K562 (cell line): ENCODE measurements around the gene RNF39. TPM values are rescaled to one million over a fixed set of nuclear protein-coding genes. Genes with fewer than 3 reads are reported as not detected.

ENCODE experiments used
- ARID1B ChIP-seq: fragments of 450-650 bp; IDR thresholded peaks from 2 replicates; pipeline ENCODE4 v1.6.1; 2016; ENCODE audit warnings: antibody characterized with exemption, mild to moderate bottlenecking, inconsistent platforms
- LEF1 ChIP-seq: fragments of 450-650 bp; IDR thresholded peaks from 2 replicates; pipeline ENCODE4 v1.6.1; 2016; ENCODE audit warnings: mild to moderate bottlenecking
- MCM5 ChIP-seq: fragments of 450-650 bp; IDR thresholded peaks from 2 replicates; pipeline ENCODE4 v1.6.1; 2016; ENCODE audit warnings: low read depth
- MYNN ChIP-seq, 2 experiments: sonication (generic); formaldehyde crosslinking in 1 of 2; IDR thresholded peaks; 2 replicates each; pipeline versions ENCODE4 v1.5.0 to v1.6.1; 2016 to 2020; ENCODE audit warnings: antibody characterized with exemption in 1 of 2, missing genetic modification reagents in 1 of 2
- NRF1 ChIP-seq, 2 experiments: fragments of 450-650 bp; IDR thresholded peaks in 1 of 2; conservative IDR thresholded peaks in 1 of 2; 2 replicates each; pipeline ENCODE4 v1.6.1; 2014; ENCODE audit warnings: mild to moderate bottlenecking in 2 of 2
- PCBP1 ChIP-seq: fragments of 200-400 bp; formaldehyde crosslinking; IDR thresholded peaks from 2 replicates; pipeline ENCODE4 v1.6.1; 2018; ENCODE audit warnings: mild to moderate bottlenecking, low read depth, low read length; ENCODE audit not compliant: poor library complexity, severe bottlenecking
- POLR2B ChIP-seq: fragments of 450-650 bp; IDR thresholded peaks from 2 replicates; pipeline ENCODE4 v1.6.1; 2018; ENCODE audit warnings: low read depth; ENCODE audit not compliant: partially characterized antibody
- SP1 ChIP-seq: sonication (generic); formaldehyde crosslinking; IDR thresholded peaks from 2 replicates; pipeline ENCODE4 v1.8.1; 2022; ENCODE audit warnings: mild to moderate bottlenecking, missing genetic modification reagents
- TCFL5 ChIP-seq: fragments of 250-450 bp; sonication (Bioruptor Pico); conservative IDR thresholded peaks from 2 replicates; pipeline ENCODE4 v1.6.1; 2021; ENCODE audit warnings: mild to moderate bottlenecking, moderate library complexity, matching md5 sums
- polyA plus RNA-seq, 8 experiments: library from polyadenylated mRNA; depleted of rRNA in 4 of 8; stranded (reverse) in 5 of 8; unstranded in 3 of 8; fragments of >200 nt; fragmentation: Nextera tagmentation in 2 of 8; fragmentation: Illumina TruSeq in 1 of 8; extraction: Ambion mirVana in 2 of 8; extraction: Trizol in 1 of 8; gene quantifications; 2 replicates each; pipeline versions ENCODE4 v1.2.1 to v1.2.3, GENCODE V29; 2011 to 2014; ENCODE audit warnings: inconsistent platforms in 1 of 8, missing spikeins in 1 of 8
- total RNA-seq, 7 experiments: library from RNA; depleted of rRNA in 6 of 7; stranded (reverse); fragments of >200 nt in 6 of 7; fragmentation: Illumina TruSeq in 2 of 7; extraction: Trizol in 2 of 7; gene quantifications; 2 replicates each; pipeline versions ENCODE4 v1.2.1 to v1.2.3, GENCODE V29; 2011 to 2021; ENCODE audit warnings: low replicate concordance in 1 of 7
- TF ChIP-seq, protein P1 (sequence below), 2 experiments: fragments of 450-650 bp; formaldehyde crosslinking in 1 of 2; IDR thresholded peaks; 2 replicates each; pipeline versions ENCODE4 v1.4.0 to v1.6.1; 2014 to 2020; ENCODE audit warnings: mild to moderate bottlenecking in 2 of 2, borderline replicate concordance in 1 of 2, low read depth in 1 of 2
- TF ChIP-seq, protein P2 (sequence below), 2 experiments: IDR thresholded peaks; 2 replicates each; pipeline ENCODE4 v1.6.1; 2011; ENCODE audit warnings: borderline replicate concordance in 1 of 2, control low read depth in 1 of 2, low read depth in 1 of 2, low read length in 1 of 2, mild to moderate bottlenecking in 1 of 2, mixed read lengths in 1 of 2, moderate library complexity in 1 of 2; ENCODE audit not compliant: insufficient read depth in 1 of 2, insufficient read length in 1 of 2, poor library complexity in 1 of 2, severe bottlenecking in 1 of 2; ENCODE audit errors: extremely low read depth in 1 of 2
- TF ChIP-seq, protein P3 (sequence below): IDR thresholded peaks from 3 replicates; pipeline ENCODE4 v1.6.1; 2011; ENCODE audit warnings: borderline replicate concordance, mild to moderate bottlenecking; ENCODE audit not compliant: insufficient read length, insufficient read depth
- TF ChIP-seq, protein P4 (sequence below): fragments of 250-450 bp; sonication (Bioruptor Pico); IDR thresholded peaks from 2 replicates; pipeline ENCODE4 v1.5.1; 2021; ENCODE audit warnings: mild to moderate bottlenecking

The RNF39 gene
- total and polyA plus RNA-seq, 9 of the 15 experiments (the other 6 are each of a cell fraction or from before 2014, with no cell fraction given): not detected

DNA sequence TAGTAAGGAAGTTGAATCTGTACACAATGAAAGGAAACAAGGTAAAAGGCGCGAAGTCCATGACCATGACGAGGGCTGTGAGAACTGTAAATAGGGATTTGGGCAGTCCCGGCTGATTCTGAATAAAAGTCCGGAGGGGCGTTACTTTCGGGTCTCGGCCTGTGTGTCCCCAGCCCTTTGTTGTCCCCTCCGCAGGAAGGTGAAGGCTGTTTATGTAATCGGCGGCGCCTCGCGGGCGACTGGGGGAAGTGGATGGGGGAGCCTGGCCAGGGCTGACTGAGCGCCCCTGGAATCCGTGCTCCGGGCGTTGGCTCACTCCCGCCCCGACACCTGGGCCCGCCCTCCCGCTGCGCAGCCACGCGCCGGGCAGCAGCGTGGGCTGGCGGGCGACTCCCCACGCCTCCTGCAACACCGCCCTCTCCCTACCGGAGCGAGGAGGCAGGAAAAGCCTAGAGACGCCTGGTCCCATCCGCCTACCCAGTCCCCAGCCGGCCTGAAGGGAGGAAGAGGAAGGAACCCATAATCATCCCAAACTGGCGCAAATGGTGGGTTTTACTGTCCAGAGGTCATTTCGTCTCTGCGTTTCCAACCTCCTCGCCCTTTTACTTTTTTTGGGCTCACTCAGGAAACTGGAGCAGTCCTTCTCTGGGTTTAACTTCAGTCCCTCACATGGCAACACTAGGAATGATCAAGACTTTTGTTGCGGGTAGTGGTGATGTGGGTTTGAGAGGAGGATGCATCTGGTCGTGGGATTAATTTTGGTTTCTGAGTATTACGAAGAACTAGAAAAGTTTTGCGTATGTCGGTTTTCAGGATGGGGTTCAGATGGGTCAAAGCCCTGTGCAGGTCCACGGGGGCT, 25.2 kb upstream of the RNF39 start (continued):
- TF ChIP-seq, protein P1, sequence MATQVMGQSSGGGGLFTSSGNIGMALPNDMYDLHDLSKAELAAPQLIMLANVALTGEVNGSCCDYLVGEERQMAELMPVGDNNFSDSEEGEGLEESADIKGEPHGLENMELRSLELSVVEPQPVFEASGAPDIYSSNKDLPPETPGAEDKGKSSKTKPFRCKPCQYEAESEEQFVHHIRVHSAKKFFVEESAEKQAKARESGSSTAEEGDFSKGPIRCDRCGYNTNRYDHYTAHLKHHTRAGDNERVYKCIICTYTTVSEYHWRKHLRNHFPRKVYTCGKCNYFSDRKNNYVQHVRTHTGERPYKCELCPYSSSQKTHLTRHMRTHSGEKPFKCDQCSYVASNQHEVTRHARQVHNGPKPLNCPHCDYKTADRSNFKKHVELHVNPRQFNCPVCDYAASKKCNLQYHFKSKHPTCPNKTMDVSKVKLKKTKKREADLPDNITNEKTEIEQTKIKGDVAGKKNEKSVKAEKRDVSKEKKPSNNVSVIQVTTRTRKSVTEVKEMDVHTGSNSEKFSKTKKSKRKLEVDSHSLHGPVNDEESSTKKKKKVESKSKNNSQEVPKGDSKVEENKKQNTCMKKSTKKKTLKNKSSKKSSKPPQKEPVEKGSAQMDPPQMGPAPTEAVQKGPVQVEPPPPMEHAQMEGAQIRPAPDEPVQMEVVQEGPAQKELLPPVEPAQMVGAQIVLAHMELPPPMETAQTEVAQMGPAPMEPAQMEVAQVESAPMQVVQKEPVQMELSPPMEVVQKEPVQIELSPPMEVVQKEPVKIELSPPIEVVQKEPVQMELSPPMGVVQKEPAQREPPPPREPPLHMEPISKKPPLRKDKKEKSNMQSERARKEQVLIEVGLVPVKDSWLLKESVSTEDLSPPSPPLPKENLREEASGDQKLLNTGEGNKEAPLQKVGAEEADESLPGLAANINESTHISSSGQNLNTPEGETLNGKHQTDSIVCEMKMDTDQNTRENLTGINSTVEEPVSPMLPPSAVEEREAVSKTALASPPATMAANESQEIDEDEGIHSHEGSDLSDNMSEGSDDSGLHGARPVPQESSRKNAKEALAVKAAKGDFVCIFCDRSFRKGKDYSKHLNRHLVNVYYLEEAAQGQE (IDR thresholded peaks at IDR 0.05; ENCODE audit: borderline replicate concordance): no peak
- TF ChIP-seq, protein P1 (CRISPR knock-in tag; IDR thresholded peaks at IDR 0.05; ENCODE audit: low read depth): no peak
- TF ChIP-seq ARID1B: no peak
- no peak for TF ChIP-seq SP1 (CRISPR knock-in tag)
- no peak for TF ChIP-seq TCFL5 (CRISPR knock-in tag)
- TF ChIP-seq, protein P2, sequence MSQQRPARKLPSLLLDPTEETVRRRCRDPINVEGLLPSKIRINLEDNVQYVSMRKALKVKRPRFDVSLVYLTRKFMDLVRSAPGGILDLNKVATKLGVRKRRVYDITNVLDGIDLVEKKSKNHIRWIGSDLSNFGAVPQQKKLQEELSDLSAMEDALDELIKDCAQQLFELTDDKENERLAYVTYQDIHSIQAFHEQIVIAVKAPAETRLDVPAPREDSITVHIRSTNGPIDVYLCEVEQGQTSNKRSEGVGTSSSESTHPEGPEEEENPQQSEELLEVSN (IDR thresholded peaks at IDR 0.05; ENCODE audit: borderline replicate concordance in 1 of 2, extremely low read depth in 1 of 2, insufficient read depth in 1 of 2, insufficient read length in 1 of 2, low read depth in 1 of 2, low read length in 1 of 2, poor library complexity in 1 of 2, severe bottlenecking in 1 of 2): peak in 1 of 2 experiments; percentile 80
- TF ChIP-seq NRF1 (conservative IDR thresholded peaks at IDR 0.05 in 1 of 2, IDR thresholded peaks at IDR 0.05 in 1 of 2): peak; percentile 32 to 48; a peak in 3 of 4 replicates
- no peak for TF ChIP-seq MYNN (IDR thresholded peaks at IDR 0.05)
- no peak for TF ChIP-seq MYNN (CRISPR knock-in tag; IDR thresholded peaks at IDR 0.05)
- no peak for TF ChIP-seq MCM5
- no peak for TF ChIP-seq POLR2B
- TF ChIP-seq LEF1: no peak
- TF ChIP-seq, protein P3, sequence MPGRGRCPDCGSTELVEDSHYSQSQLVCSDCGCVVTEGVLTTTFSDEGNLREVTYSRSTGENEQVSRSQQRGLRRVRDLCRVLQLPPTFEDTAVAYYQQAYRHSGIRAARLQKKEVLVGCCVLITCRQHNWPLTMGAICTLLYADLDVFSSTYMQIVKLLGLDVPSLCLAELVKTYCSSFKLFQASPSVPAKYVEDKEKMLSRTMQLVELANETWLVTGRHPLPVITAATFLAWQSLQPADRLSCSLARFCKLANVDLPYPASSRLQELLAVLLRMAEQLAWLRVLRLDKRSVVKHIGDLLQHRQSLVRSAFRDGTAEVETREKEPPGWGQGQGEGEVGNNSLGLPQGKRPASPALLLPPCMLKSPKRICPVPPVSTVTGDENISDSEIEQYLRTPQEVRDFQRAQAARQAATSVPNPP: no peak
- TF ChIP-seq PCBP1: peak; percentile 43
- TF ChIP-seq, protein P4, sequence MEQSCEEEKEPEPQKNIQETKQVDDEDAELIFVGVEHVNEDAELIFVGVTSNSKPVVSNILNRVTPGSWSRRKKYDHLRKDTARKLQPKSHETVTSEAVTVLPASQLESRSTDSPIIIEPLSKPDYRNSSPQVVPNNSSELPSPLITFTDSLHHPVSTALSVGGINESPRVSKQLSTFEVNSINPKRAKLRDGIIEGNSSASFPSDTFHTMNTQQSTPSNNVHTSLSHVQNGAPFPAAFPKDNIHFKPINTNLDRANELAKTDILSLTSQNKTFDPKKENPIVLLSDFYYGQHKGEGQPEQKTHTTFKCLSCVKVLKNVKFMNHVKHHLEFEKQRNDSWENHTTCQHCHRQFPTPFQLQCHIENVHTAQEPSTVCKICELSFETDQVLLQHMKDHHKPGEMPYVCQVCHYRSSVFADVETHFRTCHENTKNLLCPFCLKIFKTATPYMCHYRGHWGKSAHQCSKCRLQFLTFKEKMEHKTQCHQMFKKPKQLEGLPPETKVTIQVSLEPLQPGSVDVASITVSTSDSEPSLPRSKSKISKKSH (CRISPR knock-in tag): no peak
